ENCODE results near the gene TSPAN32.

The TSPAN32 gene

GRCh38 chr11:2275334-2276279 lies 26.2 kb upstream of the TSPAN32 start:
- no peak overlapping the region for H3K4me2 ChIP-seq (ENCODE audit: insufficient read depth, low read length)
- no peak for TF ChIP-seq EZH2 (IDR thresholded peaks at IDR 0.05; ENCODE audit: borderline replicate concordance, low read depth, low read length, severe bottlenecking)
- TF ChIP-seq CTCF (IDR thresholded peaks at IDR 0.05; ENCODE audit: borderline replicate concordance, extremely low read depth, low read length, poor library complexity, severe bottlenecking): no peak
- no peaks in the 10 kb centered on the region for H3K27me3 ChIP-seq (ENCODE audit: insufficient read depth, low read length, poor library complexity)
- H3K36me3 ChIP-seq (ENCODE audit: insufficient read depth, low read length): no peaks in the 10 kb centered on the region
- H3K9ac ChIP-seq (ENCODE audit: low read depth, low read length): no peak overlapping the region
- DNase-seq: no peak
- H3K27ac ChIP-seq (ENCODE audit: low read length): no peak overlapping the region
- H2AFZ ChIP-seq (ENCODE audit: low read depth, low read length): no peak overlapping the region
- no peak overlapping the region for H3K4me3 ChIP-seq (ENCODE audit: low read depth in 1 of 2, low read length in 2 of 2)
- H3K4me1 ChIP-seq (ENCODE audit: insufficient read depth, low read length): no peaks in the 10 kb centered on the region
- ATAC-seq (ENCODE audit: insufficient read depth, low read depth): no peak
- H3K79me2 ChIP-seq (ENCODE audit: insufficient read depth, low read length): no peaks in the 10 kb centered on the region
- H3K9me3 ChIP-seq (ENCODE audit: insufficient read depth, low read length, severe bottlenecking): peaks cover 6% of the 10 kb centered on the region
- H4K20me1 ChIP-seq (ENCODE audit: insufficient read depth, low read length): no peaks in the 10 kb centered on the region

DNA sequence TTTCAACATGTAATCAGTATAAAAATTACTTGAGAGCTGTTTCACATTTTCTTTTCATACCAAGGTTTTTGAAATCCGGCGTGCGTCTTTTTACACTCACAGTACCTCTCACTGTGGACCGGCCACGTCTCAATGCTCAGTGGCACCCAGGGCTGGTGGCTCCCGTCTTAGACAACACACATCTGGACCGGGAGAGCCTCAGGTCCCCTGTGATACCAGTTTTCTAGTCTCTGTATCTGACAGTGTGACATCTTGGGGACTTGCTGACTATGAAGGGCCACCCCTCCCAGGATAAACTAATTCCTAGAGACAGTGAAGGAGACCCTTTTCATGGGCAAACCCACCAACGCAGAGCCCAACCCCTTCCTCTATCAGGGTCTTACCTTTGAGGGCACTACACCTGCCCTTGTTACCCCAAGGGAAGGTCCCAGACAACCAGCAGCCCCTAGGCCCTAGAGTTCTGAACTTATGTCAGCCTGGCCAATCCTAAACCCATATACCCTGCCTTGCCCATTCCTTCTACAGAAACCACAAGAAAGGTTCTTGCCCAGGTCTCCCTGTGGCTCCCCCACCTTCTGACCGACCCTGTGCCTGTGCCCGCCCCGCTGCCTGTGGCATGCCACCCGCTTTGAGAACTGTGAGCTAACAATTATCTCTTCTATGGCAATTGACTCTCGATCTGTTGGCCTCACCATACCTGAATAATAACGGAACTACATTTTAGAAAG lies 25.4 kb upstream of the TSPAN32 start:
- H3K9ac ChIP-seq (ENCODE audit: low read depth, low read length): no peak overlapping the region
- H3K79me2 ChIP-seq (ENCODE audit: insufficient read depth, low read length): no peaks in the 10 kb centered on the region
- no peaks in the 10 kb centered on the region for H3K4me1 ChIP-seq (ENCODE audit: insufficient read depth, low read length)
- no peak overlapping the region for H3K4me3 ChIP-seq (ENCODE audit: low read depth in 1 of 2, low read length in 2 of 2)
- TF ChIP-seq EZH2 (IDR thresholded peaks at IDR 0.05; ENCODE audit: borderline replicate concordance, low read depth, low read length, severe bottlenecking): no peak
- no peak for TF ChIP-seq CTCF (IDR thresholded peaks at IDR 0.05; ENCODE audit: borderline replicate concordance, extremely low read depth, low read length, poor library complexity, severe bottlenecking)
- no peaks in the 10 kb centered on the region for H3K27me3 ChIP-seq (ENCODE audit: insufficient read depth, low read length, poor library complexity)
- H3K9me3 ChIP-seq (ENCODE audit: insufficient read depth, low read length, severe bottlenecking): peaks cover 6% of the 10 kb centered on the region
- no peaks in the 10 kb centered on the region for H4K20me1 ChIP-seq (ENCODE audit: insufficient read depth, low read length)
- ATAC-seq (ENCODE audit: insufficient read depth, low read depth) (no peak), DNase-seq (no peak)
- no peak overlapping the region for H2AFZ ChIP-seq (ENCODE audit: low read depth, low read length)
- H3K4me2 ChIP-seq (ENCODE audit: insufficient read depth, low read length): no peak overlapping the region
- H3K36me3 ChIP-seq (ENCODE audit: insufficient read depth, low read length): no peaks in the 10 kb centered on the region
- no peak overlapping the region for H3K27ac ChIP-seq (ENCODE audit: low read length)

DNA sequence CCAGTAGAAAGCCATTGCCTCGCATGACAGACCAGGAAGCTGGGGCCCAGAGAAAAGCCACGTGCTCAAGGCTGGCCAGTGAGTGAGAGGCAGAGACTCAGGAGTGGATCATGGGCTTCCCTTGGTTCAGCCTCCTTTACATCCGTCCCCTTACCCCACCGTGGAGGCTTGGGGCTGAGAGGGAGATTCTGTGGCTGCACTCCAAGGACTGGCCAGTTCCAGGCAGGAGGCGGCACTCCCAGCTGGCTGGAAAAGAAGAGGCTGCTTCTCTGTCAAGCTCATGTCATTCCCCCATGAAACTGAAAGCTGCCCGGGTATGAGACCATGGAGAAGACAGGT lies 24.8 kb upstream of the TSPAN32 start:
- H3K27me3 ChIP-seq (ENCODE audit: insufficient read depth, low read length, poor library complexity): no peaks in the 10 kb centered on the region
- H3K4me1 ChIP-seq (ENCODE audit: insufficient read depth, low read length): no peaks in the 10 kb centered on the region
- no peaks in the 10 kb centered on the region for H4K20me1 ChIP-seq (ENCODE audit: insufficient read depth, low read length)
- no peak overlapping the region for H2AFZ ChIP-seq (ENCODE audit: low read depth, low read length)
- H3K27ac ChIP-seq (ENCODE audit: low read length): peak overlapping the region; percentile 23; the same call in 1 of the 2 replicates
- H3K79me2 ChIP-seq (ENCODE audit: insufficient read depth, low read length): no peaks in the 10 kb centered on the region
- H3K36me3 ChIP-seq (ENCODE audit: insufficient read depth, low read length): no peaks in the 10 kb centered on the region
- TF ChIP-seq CTCF (IDR thresholded peaks at IDR 0.05; ENCODE audit: borderline replicate concordance, extremely low read depth, low read length, poor library complexity, severe bottlenecking) (no peak), EZH2 (IDR thresholded peaks at IDR 0.05; ENCODE audit: borderline replicate concordance, low read depth, low read length, severe bottlenecking) (no peak)
- DNase-seq (peak; percentile 5), ATAC-seq (ENCODE audit: insufficient read depth, low read depth) (peak; percentile 29; the same call in 1 of the 3 replicates)
- peaks cover 6% of the 10 kb centered on the region for H3K9me3 ChIP-seq (ENCODE audit: insufficient read depth, low read length, severe bottlenecking)
- no peak overlapping the region for H3K4me2 ChIP-seq (ENCODE audit: insufficient read depth, low read length)
- no peak overlapping the region for H3K4me3 ChIP-seq (ENCODE audit: low read depth in 1 of 2, low read length in 2 of 2)
- no peak overlapping the region for H3K9ac ChIP-seq (ENCODE audit: low read depth, low read length)
